Hypothalamus (tissue), 51 donors: ENCODE measurements around the gene SRBD1.
A peak's percentile ranks its signal among the peaks of the same experiment; 100 is the strongest.

ENCODE experiments used
- DNase-seq, 51 donors: peaks; one replicate each; lab custom pipeline; 2025; lab: John Stamatoyannopoulos, UW

SRBD1 gene

GRCh38 chr2:45605116-45605515 is 6.0 kb downstream of the SRBD1 start:
- DNase-seq, result no peak

GRCh38 chr2:45602624-45603023 is 8.4 kb downstream of the SRBD1 start:
- DNase-seq, result no peak

- no peak for DNase-seq
Observed at GRCh38 chr2:45598545-45598944, 12.5 kb downstream of the SRBD1 start.

- DNase-seq, result no peak
Observed at GRCh38 chr2:45596761-45597160, 14.3 kb downstream of the SRBD1 start.

- DNase-seq, result peak in 19 of 51 donors; percentile 3 to 48 (median 13)
Observed at GRCh38 chr2:45595721-45596435, 15.2 kb downstream of the SRBD1 start.

- no peak for DNase-seq
Observed at GRCh38 chr2:45591073-45591472, 20.0 kb downstream of the SRBD1 start.

GRCh38 chr2:45588158-45588829 is 22.8 kb downstream of the SRBD1 start:
- no peak for DNase-seq

GRCh38 chr2:45586600-45586999 is 24.5 kb downstream of the SRBD1 start:
- no peak for DNase-seq

- DNase-seq, result peak in 1 of 51 donors; percentile 12
Observed at GRCh38 chr2:45585267-45585861, 25.7 kb downstream of the SRBD1 start.

- DNase-seq, result no peak
Observed at GRCh38 chr2:45583977-45584376, 27.1 kb downstream of the SRBD1 start.

GRCh38 chr2:45582522-45582921 is 28.5 kb downstream of the SRBD1 start:
- no peak for DNase-seq

- no peak for DNase-seq
Observed at GRCh38 chr2:45578056-45578843, 32.8 kb downstream of the SRBD1 start.

GRCh38 chr2:45577441-45577840 is 33.6 kb downstream of the SRBD1 start:
- no peak for DNase-seq

- DNase-seq, result no peak
Observed at GRCh38 chr2:45575881-45576280, 35.2 kb downstream of the SRBD1 start.

GRCh38 chr2:45572979-45573378 is 38.1 kb downstream of the SRBD1 start:
- DNase-seq, result no peak

- DNase-seq, result no peak
Observed at GRCh38 chr2:45571940-45572339, 39.1 kb downstream of the SRBD1 start.

- no peak for DNase-seq
Observed at GRCh38 chr2:45570671-45571334, 40.3 kb downstream of the SRBD1 start.

- DNase-seq, result no peak
Observed at GRCh38 chr2:45568935-45569334, 42.1 kb downstream of the SRBD1 start.

- DNase-seq, result no peak
Observed at GRCh38 chr2:45567974-45568789, 42.9 kb downstream of the SRBD1 start.
